Stomach (tissue), 4 donors: Measurements from ENCODE around the gene CKMT2.

Source experiments
- CTCF ChIP-seq, 7 experiments: fragments of 450-650 bp in 4 of 7; fragments of 200-600 bp in 3 of 7; sonication (generic) in 3 of 7; IDR thresholded peaks; one replicate each; pipeline ENCODE4 v1.5.1; 2016 to 2019; ENCODE audit warnings: antibody characterized with exemption in 7 of 7, control low read depth in 2 of 7, mild to moderate bottlenecking in 1 of 7
- EP300 ChIP-seq: sonication (generic); formaldehyde crosslinking; IDR thresholded peaks from one replicate; pipeline ENCODE4 v1.6.1; 2017; ENCODE audit warnings: antibody characterized with exemption
- POLR2A ChIP-seq, 4 donors: fragments of 450-650 bp; IDR thresholded peaks; one replicate each; pipeline ENCODE4 v1.6.1; 2016; ENCODE audit warnings: antibody characterized with exemption in 4 of 4, control low read depth in 2 of 4, mild to moderate bottlenecking in 1 of 4, moderate library complexity in 1 of 4
- POLR2AphosphoS5 ChIP-seq, 3 donors: sonication (generic); formaldehyde crosslinking; IDR thresholded peaks; one replicate each; pipeline ENCODE4 v1.6.1; 2016; ENCODE audit warnings: antibody characterized with exemption in 3 of 3

- TF ChIP-seq CTCF (IDR thresholded peaks at IDR 0.05) (no peak), POLR2AphosphoS5 (IDR thresholded peaks at IDR 0.05) (no peak), POLR2A (IDR thresholded peaks at IDR 0.05) (no peak), EP300 (no peak)
Observed at GRCh38 chr5:81204205-81204604, 28.9 kb upstream of the CKMT2 start.
